Activated naive CD4-positive, alpha-beta T cell (primary cell): ENCODE results near the gene OLFM3.

Source experiments
- DNase-seq, 4 experiments: peaks; one replicate each; lab custom pipeline; 2025; lab: John Stamatoyannopoulos, UW

The OLFM3 gene

DNA sequence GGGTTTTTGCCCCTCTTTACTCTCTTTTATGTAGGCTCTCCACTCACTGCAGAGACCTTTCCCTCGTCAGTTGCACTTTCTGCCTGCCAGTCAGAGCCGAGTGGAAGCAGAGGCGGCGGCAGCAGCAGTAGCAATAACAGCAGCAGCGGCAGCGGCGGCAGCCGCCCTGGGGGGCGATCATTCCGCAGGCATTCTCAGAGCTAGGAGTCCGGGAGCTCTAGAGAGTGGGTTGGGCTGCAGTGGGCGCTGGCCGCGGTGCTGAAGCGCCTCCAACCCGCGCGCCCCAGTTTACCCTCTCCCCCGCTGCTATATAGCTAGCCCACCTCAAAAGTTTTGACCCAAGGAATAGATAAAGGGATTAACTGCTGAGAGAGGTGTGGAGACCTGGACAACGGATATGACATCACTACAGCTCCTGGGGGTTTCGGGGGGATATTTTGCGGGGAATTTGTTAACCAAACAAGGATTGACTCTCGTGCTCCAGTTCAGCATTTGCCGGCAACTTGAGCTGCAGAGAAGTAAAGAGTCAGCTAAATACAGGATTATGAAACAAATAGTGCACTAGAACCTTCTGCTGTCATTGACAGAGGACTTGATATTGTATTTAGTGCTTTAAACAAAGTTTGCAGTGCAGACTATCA lies at the start of gene OLFM3:
Gene OLFM3, minus strand, starts transcription at position 102 of the 641 bp plus-strand sequence.
- DNase-seq, result no peak

DNA sequence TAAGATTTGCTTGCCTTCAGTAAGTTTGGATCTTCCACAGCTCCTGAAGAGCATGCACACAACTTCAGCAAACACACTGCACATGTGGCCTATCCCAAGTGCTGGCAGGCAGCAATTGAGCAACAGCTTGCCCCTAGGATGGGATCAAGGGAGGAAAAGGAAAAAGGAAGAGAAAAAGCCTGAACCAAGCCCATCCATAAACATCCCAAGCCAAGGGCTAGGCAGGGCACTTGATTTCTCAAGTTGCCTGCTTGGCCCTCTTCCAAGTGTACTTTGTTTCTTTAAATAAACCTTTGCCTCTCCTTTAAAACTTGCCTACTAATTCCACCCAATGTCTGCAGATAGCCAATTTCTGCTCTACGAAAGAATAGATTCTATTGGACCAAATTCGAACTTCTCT lies 49.0 kb upstream of the OLFM3 start:
- DNase-seq, result no peak

GRCh38 chr1:102032534-102032933 lies 35.8 kb upstream of the OLFM3 start:
- DNase-seq, result no peak

DNA sequence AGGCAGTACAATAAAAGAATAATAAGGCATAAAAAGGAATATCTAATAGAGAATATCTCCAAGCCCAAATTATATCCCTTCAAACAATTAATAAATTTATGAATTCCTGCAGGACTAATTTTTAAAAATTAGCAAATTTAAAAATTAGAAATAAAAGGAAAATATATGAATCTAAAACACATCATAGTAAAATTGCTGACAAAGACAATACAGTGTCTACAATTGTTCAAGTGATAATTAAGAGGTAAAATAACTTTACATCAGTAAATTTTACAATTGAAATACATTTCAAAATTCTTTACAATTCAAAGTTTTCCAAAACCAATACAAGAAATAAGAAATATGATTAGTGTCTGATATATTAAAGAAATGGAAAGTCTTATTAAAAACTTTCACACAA lies 22.8 kb upstream of the OLFM3 start:
- DNase-seq, result no peak

GRCh38 chr1:102015728-102016127 lies 19.0 kb upstream of the OLFM3 start:
- no peak for DNase-seq

DNA sequence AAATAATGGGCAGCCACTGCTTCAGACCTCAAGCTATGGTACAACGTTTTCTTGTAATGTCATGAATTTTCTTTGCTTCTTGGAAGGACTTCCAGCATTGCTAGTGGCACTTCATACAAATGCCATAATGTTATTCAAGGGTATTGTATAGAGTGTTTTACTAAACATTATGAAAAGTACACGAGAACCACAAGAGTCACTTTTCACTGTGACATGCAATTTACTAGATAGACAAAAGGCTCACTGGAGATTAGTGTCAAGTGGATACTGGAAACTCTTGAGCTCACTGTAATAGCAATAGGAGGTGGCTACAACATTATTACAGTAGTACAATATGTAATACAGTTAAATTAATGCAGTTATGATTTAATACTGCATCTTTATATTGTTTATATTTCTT lies 5.3 kb upstream of the OLFM3 start:
- no peak for DNase-seq

GRCh38 chr1:101995984-101996745 lies 561 bp downstream of the OLFM3 start:
- no peak for DNase-seq

GRCh38 chr1:101993710-101994109 lies 3.0 kb downstream of the OLFM3 start:
- no peak for DNase-seq

GRCh38 chr1:101992821-101993575 lies 3.7 kb downstream of the OLFM3 start:
- no peak for DNase-seq

- DNase-seq, result no peak
These were observed 15.8 kb downstream of the OLFM3 start for GRCh38 chr1:101980974-101981373.

DNA sequence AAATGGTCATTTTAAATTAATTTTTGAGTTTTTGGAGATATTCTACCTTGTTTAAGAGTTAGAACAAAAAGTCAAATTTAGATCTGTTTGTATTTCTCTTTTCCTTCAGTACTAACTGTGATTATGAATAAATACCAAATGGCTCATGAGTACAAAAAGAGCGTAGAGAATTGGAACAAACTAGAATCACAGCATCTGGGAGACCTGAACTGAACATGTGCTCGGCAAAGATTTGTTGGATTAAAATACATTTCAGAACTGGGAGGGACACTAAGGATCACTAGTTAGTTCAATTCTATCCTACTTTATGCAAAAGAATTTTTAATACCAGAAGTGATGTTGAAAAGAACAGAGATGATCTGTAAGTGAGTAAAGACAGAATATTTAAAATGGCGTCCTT lies 19.5 kb downstream of the OLFM3 start:
- no peak for DNase-seq

DNA sequence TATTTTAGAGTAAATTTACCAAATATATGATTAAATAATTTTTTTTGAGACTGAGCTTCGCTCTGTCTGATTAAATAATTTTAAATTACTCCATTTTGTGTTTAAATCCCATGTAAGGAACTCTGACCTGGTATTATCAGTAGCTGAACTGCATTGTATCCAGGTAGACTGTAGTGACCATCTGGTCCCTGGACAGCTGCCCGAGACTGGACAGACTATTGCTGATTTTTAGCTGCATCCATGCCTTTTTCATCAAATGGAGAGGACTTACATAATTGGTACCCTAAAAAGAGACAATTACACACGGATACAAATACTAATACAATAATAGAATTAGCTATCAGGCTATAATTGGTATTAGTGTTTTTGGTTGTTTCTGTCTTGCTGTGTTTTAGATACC lies 20.6 kb downstream of the OLFM3 start:
- no peak for DNase-seq

DNA sequence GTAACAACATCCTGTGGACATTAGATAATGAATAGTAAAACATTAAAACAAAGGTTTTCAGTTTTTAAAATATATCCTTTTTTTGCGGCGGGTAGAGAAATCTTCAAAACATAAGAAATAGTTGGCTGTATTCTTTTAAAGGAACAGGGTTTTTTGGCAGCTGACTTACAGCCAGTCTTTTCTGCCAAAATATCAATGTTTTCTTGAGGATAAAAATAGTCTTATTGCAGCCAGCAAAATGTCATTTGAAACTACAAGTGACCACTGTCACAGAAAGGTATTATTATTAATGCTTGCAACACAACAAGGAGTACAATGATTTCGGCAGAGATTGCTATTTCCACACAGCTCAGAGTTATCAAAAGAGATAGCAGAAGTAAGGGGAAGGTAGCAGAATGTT lies 21.4 kb downstream of the OLFM3 start:
- DNase-seq, result no peak

GRCh38 chr1:101974599-101975274 lies 22.0 kb downstream of the OLFM3 start:
- no peak for DNase-seq

DNA sequence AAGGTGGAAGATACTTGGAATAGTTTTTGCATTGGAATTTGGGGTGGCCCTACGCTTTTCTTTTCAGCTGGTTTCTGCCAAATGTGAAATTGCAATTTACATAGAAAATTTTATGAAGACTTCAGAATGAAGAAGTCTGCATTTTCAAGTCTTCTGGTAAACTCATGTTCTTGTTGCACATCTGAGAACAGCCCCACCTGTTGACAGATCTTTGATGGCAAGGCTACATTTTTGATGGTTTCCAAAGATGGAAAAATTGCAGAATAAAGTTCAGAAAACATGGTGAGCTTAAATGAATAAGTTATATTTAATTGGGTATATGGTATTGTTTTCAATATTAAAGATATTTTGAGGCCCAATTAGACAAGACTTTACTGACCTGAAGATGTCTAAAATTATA lies 25.4 kb downstream of the OLFM3 start:
- no peak for DNase-seq

DNA sequence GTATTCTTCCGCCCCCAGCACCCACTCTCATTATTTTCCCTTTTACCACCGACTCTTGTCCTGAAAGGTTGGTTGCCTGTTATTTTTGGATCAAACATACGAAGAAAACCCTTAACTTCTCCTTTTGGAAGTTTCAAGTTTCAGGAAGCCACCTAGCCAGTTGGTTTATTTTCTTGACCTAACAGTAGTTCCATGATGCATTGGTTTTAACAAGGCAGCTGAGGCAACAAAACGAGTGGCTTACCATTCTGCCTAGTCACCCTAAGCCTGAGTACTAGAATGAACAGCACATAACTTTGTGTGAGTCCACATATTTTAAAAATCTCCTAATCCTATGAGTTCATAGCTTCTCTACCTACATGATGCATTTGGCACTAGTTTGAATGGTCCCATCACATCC lies 28.9 kb downstream of the OLFM3 start:
- no peak for DNase-seq

GRCh38 chr1:101965341-101965740 lies 31.4 kb downstream of the OLFM3 start:
- DNase-seq, result no peak

- no peak for DNase-seq
These were observed 32.0 kb downstream of the OLFM3 start for GRCh38 chr1:101964708-101965107.

DNA sequence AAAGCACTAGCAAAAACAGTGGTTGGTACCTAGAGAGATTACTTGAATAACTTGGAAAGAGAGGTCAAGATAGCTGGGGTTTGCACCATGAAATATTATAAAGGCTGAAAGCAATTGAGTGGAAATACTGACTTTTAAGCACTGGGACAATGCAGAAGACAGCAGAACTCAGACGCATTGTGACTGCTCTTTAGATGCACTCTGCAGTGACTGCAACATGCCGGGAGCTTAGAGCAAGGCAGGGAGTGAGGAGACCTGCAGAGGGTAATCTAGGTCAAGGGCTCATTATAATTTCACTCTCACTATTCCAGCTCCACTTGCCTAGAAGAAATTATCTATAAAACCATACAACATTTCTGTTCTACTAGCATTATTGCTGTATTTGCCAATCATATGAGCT lies 36.6 kb downstream of the OLFM3 start:
- no peak for DNase-seq

GRCh38 chr1:101959456-101959855 lies 37.3 kb downstream of the OLFM3 start:
- no peak for DNase-seq

- no peak for DNase-seq
These were observed 39.0 kb downstream of the OLFM3 start for GRCh38 chr1:101957771-101958170.

GRCh38 chr1:101953623-101954022 lies 43.1 kb downstream of the OLFM3 start:
- no peak for DNase-seq

- no peak for DNase-seq
These were observed 50.8 kb downstream of the OLFM3 start for GRCh38 chr1:101945884-101946283.
